Mucosa of descending colon (tissue), 3 donors: ENCODE measurements around the gene FLACC1. TPM values are rescaled to one million over a fixed set of nuclear protein-coding genes. Genes with fewer than 3 reads are reported as not detected.

Experiments
- ATAC-seq: fragments of 200-7000 bp; cut with Tn5 transposase; one replicate; pipeline ENCODE4 v1.9.1; 2020; ENCODE audit warnings: mild to moderate bottlenecking, moderate library complexity
- DNase-seq, 3 donors: peaks; one replicate each; pipeline ENCODE4 v3.0.0-alpha.2; 2020
- H3K36me3 ChIP-seq: fragments of 200-600 bp; one replicate; pipeline ENCODE4 v1.8.0; 2021; ENCODE audit warnings: low read depth, mild to moderate bottlenecking
- H3K4me1 ChIP-seq: fragments of 200-600 bp; one replicate; pipeline ENCODE4 v1.8.0; 2021; ENCODE audit warnings: low read depth, mild to moderate bottlenecking
- H3K4me3 ChIP-seq: fragments of 200-600 bp; one replicate; pipeline ENCODE4 v1.8.0; 2021; ENCODE audit warnings: mild to moderate bottlenecking
- H3K9me3 ChIP-seq: fragments of 200-600 bp; one replicate; pipeline ENCODE4 v1.8.0; 2021; ENCODE audit warnings: mild to moderate bottlenecking
- intact Hi-C, 2 donors: fragments of 100-400 bp; cut with DNase I in 1 of 2; cut with micrococcal nuclease in 1 of 2; formaldehyde crosslinking; loops; one replicate each; pipeline versions ENCODE4 v1.11.0 to v1.11.1; 2022; cut with DNase I, micrococcal nuclease
- total RNA-seq, 3 donors: library from RNA; stranded (reverse); fragmentation: NEBNext Ultra II Directional in 2 of 3; extraction: Animal tissue kit (Norgen Biotek cat#: 25700) in 2 of 3; gene quantifications; one replicate each; pipeline versions ENCODE4 v1.2.1 to v1.2.4, GENCODE V29; 2021 to 2023
- TF ChIP-seq, protein P1 (sequence below): fragments of 200-600 bp; IDR thresholded peaks from one replicate; pipeline ENCODE4 v1.8.0; 2022; ENCODE audit warnings: antibody characterized with exemption, mild to moderate bottlenecking
- donor health status: DM: no; HTN: no; CAD: no; lungs with moderate emphysema.
- donor health status: DM: no; HTN: no; CAD: no.
- donor health status: DM: no; HTN: yes; CAD: no.

FLACC1 gene
- total RNA-seq, 3 donors from 2014 or later = 0.93 to 3.5 (median 2.1) TPM

DNA sequence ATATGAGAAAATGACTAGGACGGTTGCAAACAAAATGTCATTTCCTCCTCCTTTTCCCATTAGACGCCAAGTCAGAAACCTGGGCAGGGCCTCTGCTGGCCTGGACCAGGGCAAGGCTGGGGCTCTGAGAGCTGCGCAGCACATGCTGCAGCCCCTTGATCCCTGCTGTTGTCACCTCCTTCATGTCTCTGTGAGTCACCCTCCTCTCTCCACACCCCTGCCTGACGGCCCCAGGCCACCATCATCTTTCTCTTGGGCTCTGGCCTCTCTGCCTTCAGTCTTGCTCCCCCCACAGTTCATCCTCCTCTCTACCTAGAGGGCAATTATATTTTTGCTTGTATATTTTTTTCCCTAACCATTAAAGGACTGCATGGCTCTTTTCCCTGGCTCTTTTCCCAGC, 10.0 kb downstream of the FLACC1 start:
- Histone ChIP-seq H3K4me1 (no peaks in the 10 kb centered on the region), H3K9me3 (no peaks in the 10 kb centered on the region), H3K4me3 (no peak overlapping the region), H3K36me3 (no peaks in the 10 kb centered on the region)
- intact Hi-C loops = no loop called here
- DNase-seq (no peak), ATAC-seq (no peak)
- TF ChIP-seq, protein P1, sequence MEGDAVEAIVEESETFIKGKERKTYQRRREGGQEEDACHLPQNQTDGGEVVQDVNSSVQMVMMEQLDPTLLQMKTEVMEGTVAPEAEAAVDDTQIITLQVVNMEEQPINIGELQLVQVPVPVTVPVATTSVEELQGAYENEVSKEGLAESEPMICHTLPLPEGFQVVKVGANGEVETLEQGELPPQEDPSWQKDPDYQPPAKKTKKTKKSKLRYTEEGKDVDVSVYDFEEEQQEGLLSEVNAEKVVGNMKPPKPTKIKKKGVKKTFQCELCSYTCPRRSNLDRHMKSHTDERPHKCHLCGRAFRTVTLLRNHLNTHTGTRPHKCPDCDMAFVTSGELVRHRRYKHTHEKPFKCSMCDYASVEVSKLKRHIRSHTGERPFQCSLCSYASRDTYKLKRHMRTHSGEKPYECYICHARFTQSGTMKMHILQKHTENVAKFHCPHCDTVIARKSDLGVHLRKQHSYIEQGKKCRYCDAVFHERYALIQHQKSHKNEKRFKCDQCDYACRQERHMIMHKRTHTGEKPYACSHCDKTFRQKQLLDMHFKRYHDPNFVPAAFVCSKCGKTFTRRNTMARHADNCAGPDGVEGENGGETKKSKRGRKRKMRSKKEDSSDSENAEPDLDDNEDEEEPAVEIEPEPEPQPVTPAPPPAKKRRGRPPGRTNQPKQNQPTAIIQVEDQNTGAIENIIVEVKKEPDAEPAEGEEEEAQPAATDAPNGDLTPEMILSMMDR = no peak

DNA sequence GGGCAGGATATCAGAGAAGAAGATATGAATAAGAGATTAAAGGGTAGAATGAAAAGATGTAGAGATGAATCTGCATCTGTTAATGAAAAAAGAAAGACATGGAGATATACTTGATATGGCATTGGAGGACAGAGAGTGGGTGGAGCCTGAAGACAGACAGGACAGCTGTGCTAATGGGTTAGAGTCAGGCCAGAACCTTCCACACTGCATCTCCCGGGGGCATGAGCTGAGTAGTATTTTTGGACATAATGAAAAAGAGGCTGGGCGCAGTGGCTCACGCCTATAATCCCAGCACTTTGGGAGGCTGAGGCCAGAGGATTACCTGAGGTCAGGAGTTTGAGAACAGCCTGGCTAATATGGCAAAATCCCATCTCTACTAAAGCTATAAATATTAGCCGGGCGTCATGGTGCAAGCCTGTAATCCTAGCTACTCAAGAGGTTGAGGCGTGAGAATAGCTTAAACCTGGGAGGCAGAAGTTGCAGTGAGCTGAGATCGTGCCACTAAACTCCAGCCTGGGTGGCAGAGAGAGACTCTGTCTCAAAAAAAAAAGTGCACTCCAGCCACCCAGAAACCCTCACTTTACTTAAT, 11.4 kb downstream of the FLACC1 start:
- TF ChIP-seq, protein P1 = no peak
- DNase-seq (no peak), ATAC-seq (no peak)
- H3K9me3 ChIP-seq = no peaks in the 10 kb centered on the region
- H3K36me3 ChIP-seq = no peaks in the 10 kb centered on the region
- no peak overlapping the region for H3K4me3 ChIP-seq
- H3K4me1 ChIP-seq = no peaks in the 10 kb centered on the region
- intact Hi-C loops = no loop called here

DNA sequence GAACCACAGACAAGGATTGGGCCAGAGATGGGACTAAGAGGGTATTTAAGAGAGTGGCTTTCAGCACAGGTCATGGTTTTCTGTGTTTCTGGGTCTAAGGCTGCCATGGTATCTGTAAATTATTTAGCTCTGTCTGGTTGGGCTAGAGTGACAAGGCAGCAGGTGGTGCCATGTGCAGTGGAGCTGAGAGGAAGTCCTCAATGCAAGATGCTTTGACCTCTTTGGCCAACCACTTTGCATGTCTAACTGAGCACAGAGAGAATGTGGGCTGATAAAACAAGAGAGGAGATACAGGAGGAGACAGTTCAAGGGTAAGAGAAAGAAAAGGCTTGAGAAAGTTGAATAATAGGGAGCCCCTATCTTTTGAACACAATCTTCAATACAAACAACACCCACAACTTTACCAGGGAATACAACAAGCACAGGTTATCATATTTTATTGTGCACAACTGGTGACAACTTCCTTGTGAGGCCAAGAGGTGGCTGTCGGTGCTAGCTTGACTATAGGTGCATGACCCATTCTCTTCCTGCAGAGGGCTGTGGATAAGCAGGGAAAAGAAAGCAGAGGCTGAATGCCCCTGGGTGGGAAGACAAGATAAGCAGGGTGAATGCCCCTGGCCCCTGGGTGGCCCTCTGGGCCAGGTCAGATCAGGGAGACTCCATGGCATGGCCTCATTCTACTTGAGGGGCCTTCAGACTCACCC, 12.3 kb downstream of the FLACC1 start:
- ATAC-seq = peak; percentile 73
- DNase-seq = peak in 1 of 3 donors; percentile 11
- intact Hi-C loops = no loop called here
- TF ChIP-seq, protein P1 = no peak
- H3K36me3 ChIP-seq = no peaks in the 10 kb centered on the region
- H3K9me3 ChIP-seq = no peaks in the 10 kb centered on the region
- H3K4me3 ChIP-seq = no peak overlapping the region
- H3K4me1 ChIP-seq = no peaks in the 10 kb centered on the region

DNA sequence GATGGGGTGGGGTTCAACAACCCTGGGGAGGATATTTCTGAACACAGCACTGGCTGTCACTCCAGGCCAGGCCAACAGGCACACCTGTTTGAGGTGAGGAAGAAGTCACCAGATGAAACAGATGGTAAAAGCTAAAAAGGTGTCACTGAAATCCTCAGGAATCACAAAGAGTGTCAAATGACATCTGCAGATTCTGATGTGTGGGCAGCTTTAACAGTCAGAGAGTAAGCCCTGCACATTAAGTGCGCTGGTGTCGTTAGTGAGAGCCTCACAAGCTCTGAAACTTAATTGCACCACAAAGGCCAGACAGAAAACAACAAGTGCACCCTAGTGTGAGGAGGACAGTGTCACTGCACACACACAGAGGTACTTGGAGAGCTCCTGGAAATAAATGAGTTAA, 13.6 kb downstream of the FLACC1 start:
- H3K9me3 ChIP-seq = no peaks in the 10 kb centered on the region
- no peak for ATAC-seq
- TF ChIP-seq, protein P1 = no peak
- H3K36me3 ChIP-seq = no peaks in the 10 kb centered on the region
- H3K4me1 ChIP-seq = no peaks in the 10 kb centered on the region
- intact Hi-C loops = no loop called here
- H3K4me3 ChIP-seq = no peak overlapping the region
- no peak for DNase-seq

DNA sequence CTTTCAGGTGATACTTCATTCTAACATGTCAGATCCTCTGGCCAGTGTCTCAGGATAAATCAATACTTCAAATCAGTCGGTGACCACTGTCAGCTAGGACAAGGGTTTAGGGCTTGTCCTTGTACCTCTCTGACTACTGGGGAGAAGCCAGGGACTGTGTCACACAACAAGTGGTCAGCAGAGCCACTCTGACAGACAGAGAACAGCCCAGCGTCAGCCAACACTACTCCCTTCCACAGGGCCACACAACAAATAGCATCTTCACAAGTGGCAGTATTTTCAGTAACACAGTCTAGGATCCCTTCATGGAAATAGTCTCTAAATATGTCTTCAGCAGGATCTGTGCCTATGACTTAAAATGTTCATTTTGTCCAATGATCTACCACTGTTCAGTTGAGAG, 14.2 kb downstream of the FLACC1 start:
- no peaks in the 10 kb centered on the region for H3K4me1 ChIP-seq
- ATAC-seq = no peak
- H3K9me3 ChIP-seq = no peaks in the 10 kb centered on the region
- no peak overlapping the region for H3K4me3 ChIP-seq
- DNase-seq = no peak
- no peaks in the 10 kb centered on the region for H3K36me3 ChIP-seq
- TF ChIP-seq, protein P1 = no peak
- intact Hi-C loops = no loop called here
